ENCODE results near the gene BANF1. TPM values are rescaled to one million over a fixed set of nuclear protein-coding genes. Genes with fewer than 3 reads are reported as not detected.

The BANF1 gene
- total RNA-seq, 1 experiment from 2014 or later = 269 TPM

GRCh38 chr11:66037327-66037726 lies 35.0 kb downstream of the BANF1 start (continued):
- TF ChIP-seq, protein P1, sequence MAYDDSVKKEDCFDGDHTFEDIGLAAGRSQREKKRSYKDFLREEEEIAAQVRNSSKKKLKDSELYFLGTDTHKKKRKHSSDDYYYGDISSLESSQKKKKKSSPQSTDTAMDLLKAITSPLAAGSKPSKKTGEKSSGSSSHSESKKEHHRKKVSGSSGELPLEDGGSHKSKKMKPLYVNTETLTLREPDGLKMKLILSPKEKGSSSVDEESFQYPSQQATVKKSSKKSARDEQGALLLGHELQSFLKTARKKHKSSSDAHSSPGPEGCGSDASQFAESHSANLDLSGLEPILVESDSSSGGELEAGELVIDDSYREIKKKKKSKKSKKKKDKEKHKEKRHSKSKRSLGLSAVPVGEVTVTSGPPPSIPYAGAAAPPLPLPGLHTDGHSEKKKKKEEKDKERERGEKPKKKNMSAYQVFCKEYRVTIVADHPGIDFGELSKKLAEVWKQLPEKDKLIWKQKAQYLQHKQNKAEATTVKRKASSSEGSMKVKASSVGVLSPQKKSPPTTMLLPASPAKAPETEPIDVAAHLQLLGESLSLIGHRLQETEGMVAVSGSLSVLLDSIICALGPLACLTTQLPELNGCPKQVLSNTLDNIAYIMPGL (CRISPR knock-in tag; IDR thresholded peaks at IDR 0.05) = no peak
- TF ChIP-seq E2F5 (CRISPR knock-in tag; IDR thresholded peaks at IDR 0.05) = no peak
- TF ChIP-seq, protein P2, sequence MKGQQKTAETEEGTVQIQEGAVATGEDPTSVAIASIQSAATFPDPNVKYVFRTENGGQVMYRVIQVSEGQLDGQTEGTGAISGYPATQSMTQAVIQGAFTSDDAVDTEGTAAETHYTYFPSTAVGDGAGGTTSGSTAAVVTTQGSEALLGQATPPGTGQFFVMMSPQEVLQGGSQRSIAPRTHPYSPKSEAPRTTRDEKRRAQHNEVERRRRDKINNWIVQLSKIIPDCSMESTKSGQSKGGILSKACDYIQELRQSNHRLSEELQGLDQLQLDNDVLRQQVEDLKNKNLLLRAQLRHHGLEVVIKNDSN (CRISPR knock-in tag; IDR thresholded peaks at IDR 0.05) = no peak
- no peak for TF ChIP-seq PRRX2 (CRISPR knock-in tag; IDR thresholded peaks at IDR 0.05)
- TF ChIP-seq ZNF219 (CRISPR knock-in tag; IDR thresholded peaks at IDR 0.05; ENCODE audit: borderline replicate concordance) = no peak
- TF ChIP-seq, protein P3, sequence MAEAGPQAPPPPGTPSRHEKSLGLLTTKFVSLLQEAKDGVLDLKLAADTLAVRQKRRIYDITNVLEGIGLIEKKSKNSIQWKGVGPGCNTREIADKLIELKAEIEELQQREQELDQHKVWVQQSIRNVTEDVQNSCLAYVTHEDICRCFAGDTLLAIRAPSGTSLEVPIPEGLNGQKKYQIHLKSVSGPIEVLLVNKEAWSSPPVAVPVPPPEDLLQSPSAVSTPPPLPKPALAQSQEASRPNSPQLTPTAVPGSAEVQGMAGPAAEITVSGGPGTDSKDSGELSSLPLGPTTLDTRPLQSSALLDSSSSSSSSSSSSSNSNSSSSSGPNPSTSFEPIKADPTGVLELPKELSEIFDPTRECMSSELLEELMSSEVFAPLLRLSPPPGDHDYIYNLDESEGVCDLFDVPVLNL (CRISPR knock-in tag; IDR thresholded peaks at IDR 0.05; ENCODE audit: borderline replicate concordance, low read depth) = no peak
- no peak for TF ChIP-seq FOXK1 (CRISPR knock-in tag; IDR thresholded peaks at IDR 0.05)
- no peak for TF ChIP-seq GABPB1 (CRISPR knock-in tag; IDR thresholded peaks at IDR 0.05)
- TF ChIP-seq GTF2I (CRISPR knock-in tag; conservative IDR thresholded peaks at IDR 0.05) = no peak
- TF ChIP-seq, protein P4, sequence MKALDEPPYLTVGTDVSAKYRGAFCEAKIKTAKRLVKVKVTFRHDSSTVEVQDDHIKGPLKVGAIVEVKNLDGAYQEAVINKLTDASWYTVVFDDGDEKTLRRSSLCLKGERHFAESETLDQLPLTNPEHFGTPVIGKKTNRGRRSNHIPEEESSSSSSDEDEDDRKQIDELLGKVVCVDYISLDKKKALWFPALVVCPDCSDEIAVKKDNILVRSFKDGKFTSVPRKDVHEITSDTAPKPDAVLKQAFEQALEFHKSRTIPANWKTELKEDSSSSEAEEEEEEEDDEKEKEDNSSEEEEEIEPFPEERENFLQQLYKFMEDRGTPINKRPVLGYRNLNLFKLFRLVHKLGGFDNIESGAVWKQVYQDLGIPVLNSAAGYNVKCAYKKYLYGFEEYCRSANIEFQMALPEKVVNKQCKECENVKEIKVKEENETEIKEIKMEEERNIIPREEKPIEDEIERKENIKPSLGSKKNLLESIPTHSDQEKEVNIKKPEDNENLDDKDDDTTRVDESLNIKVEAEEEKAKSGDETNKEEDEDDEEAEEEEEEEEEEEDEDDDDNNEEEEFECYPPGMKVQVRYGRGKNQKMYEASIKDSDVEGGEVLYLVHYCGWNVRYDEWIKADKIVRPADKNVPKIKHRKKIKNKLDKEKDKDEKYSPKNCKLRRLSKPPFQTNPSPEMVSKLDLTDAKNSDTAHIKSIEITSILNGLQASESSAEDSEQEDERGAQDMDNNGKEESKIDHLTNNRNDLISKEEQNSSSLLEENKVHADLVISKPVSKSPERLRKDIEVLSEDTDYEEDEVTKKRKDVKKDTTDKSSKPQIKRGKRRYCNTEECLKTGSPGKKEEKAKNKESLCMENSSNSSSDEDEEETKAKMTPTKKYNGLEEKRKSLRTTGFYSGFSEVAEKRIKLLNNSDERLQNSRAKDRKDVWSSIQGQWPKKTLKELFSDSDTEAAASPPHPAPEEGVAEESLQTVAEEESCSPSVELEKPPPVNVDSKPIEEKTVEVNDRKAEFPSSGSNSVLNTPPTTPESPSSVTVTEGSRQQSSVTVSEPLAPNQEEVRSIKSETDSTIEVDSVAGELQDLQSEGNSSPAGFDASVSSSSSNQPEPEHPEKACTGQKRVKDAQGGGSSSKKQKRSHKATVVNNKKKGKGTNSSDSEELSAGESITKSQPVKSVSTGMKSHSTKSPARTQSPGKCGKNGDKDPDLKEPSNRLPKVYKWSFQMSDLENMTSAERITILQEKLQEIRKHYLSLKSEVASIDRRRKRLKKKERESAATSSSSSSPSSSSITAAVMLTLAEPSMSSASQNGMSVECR (CRISPR knock-in tag; IDR thresholded peaks at IDR 0.05; ENCODE audit: borderline replicate concordance) = no peak
- no peak for TF ChIP-seq RORB (CRISPR knock-in tag; IDR thresholded peaks at IDR 0.05)
- TF ChIP-seq KAT7 (CRISPR knock-in tag; IDR thresholded peaks at IDR 0.05; ENCODE audit: borderline replicate concordance) = no peak
- TF ChIP-seq, protein P5, sequence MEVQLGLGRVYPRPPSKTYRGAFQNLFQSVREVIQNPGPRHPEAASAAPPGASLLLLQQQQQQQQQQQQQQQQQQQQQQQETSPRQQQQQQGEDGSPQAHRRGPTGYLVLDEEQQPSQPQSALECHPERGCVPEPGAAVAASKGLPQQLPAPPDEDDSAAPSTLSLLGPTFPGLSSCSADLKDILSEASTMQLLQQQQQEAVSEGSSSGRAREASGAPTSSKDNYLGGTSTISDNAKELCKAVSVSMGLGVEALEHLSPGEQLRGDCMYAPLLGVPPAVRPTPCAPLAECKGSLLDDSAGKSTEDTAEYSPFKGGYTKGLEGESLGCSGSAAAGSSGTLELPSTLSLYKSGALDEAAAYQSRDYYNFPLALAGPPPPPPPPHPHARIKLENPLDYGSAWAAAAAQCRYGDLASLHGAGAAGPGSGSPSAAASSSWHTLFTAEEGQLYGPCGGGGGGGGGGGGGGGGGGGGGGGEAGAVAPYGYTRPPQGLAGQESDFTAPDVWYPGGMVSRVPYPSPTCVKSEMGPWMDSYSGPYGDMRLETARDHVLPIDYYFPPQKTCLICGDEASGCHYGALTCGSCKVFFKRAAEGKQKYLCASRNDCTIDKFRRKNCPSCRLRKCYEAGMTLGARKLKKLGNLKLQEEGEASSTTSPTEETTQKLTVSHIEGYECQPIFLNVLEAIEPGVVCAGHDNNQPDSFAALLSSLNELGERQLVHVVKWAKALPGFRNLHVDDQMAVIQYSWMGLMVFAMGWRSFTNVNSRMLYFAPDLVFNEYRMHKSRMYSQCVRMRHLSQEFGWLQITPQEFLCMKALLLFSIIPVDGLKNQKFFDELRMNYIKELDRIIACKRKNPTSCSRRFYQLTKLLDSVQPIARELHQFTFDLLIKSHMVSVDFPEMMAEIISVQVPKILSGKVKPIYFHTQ (CRISPR knock-in tag; IDR thresholded peaks at IDR 0.05) = no peak
- no peak for TF ChIP-seq ZNF532 (CRISPR knock-in tag; IDR thresholded peaks at IDR 0.05; ENCODE audit: borderline replicate concordance)
- TF ChIP-seq TP53 (CRISPR knock-in tag; IDR thresholded peaks at IDR 0.05) = no peak
